SIG-M5 (cell line): ENCODE data around the gene PLXNA3.

ENCODE experiments used
- DNase-seq: peaks from one replicate; lab custom pipeline; 2025; lab: John Stamatoyannopoulos, UW

Gene PLXNA3

DNA sequence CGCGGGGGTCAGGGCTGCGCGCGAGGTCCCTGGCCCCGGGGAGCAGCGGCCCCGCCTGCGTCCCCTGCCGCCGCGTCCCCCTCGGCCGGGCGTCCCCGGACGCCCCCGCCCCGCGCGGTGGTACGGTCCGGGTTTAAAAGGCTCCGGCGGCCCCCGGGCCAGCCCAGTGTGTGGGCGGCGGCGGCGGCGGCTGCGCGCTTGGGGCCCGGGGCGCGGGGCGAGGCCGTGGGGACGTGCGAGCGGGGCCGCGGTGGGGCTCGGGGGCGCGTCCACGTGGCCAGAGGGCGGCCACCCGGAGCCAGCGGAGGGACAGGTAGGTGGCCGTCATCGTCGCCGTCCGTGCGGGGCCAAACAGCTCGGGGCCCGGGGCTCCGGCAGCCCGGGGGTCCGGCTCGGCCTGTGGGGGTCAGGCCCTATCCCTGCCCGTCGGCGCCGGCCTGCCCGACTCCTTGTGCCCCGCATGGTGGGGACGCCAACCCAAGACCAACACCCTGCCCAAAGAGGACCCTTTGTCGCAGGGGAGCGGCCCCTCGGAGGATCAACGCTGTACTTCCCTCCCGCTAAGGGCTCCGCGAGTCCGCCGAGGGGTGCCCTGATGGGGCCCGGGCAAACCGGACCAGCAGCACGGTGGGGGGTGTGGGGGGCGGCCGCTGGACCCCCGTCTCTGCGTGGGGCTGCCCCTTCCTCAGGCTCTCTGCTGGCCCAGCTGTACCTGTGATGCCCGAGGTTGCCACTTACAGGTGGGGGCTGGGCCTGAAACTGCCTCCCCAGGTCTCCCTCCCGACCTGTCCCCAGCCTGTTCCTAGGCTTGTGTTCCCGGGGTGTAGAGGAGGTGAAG lies at the start of gene PLXNA3:
PLXNA3 (plus strand) TSS at position 166 of the 838 bp plus-strand sequence. CDS start 1,903 bp downstream, outside the sequence.
- no peak for DNase-seq

DNA sequence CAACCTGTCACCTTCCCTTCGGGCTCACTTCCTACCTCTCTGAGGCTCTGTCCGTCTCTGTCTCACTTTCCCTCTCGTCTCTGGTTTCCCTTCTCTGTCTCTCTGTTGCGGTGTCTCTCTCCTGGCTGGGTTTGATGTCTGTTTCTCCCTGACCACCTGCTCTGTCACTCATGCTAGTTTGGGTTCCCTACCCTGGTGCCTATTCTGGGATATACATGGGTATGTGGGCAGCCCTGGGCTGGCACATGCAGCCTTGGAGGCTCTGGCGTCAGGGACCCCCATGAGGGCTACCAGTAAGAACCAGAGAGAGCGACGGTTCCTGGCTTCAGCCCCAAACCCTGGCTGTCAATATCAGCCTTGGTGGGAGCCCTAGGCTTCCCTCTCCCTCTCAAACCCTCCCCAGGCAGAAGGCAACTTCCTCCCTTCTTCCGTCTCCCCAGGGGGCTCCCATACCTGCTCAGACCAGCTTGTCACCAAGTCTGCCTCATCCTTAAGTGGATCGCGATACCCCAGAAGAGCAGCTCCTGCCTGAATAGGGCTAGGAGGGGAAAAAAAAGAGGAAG lies 49.3 kb upstream of the PLXNA3 start:
- no peak for DNase-seq

DNA sequence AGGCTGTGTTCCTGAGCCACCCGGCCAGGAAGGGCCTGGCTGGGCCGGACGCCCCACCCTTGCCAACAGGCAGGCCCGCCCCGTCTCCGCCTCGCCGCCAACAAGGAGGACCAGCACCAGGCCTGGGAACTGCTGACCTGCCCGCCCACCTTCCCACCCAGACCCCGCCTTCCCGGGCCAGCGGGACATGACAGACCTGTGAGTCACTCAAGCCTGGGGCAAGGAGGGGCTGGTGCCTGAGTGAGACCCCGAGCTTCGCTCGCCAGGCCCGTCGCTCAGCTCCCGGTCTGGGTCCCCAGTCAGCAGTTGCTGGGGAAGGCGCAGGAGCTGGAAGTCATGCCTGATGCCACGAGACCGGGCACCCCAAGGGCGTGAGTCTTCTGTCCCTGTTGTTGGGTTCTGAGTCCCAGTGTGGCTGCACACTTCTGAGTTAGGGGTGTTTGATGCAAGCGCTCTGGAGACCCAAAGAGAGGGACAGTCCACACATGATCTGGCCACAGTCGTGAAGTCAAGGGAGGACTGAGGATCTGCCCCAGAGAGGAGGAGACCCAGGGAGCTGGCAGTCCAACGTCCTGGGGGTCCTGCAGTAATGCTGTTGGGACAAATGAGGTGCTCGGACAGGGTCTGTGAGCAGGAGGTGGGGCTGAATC lies 48.7 kb upstream of the PLXNA3 start, which contains the start of gene DNASE1L1:
DNASE1L1 (minus strand) TSS at position 33 of the 650 bp plus-strand sequence. CDS start 3,686 bp downstream, outside the sequence.
- DNase-seq: no peak

DNA sequence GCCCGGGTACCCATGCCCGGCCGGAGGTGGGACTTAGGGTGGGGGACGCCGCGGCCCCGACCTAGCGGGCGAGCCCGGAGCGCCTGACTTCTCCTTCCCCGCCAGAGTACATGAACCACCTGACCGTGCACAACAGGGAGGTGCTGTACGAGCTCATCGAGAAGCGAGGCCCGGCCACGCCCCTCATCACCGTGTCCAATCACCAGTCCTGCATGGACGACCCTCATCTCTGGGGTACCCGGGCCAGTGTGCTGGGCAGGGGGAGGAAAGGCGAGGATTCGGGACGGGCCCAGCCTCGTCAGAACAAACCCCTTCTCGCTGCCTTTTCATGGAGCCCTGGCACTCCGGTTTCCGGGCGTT lies 46.1 kb upstream of the PLXNA3 start:
- DNase-seq: no peak

DNA sequence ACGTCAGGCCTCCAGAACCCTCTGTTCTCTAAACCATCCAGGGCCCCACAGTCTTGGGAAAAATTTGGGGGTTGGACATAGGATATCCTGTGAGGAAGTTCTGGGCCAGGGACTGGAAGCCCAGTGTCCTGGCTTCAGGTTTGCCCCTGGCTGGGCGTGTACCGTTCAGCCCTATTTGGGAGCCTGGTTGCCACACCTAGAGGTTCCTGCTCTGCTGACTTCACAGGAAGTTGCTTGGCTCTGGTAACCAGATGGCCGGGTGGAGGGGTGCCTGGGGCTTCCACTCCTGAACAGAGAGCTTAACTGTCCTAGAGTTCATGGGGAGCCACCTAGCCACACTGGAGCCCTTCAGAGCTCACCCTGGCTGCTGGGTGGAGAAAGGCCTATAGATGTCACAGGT lies 45.6 kb upstream of the PLXNA3 start:
- no peak for DNase-seq

DNA sequence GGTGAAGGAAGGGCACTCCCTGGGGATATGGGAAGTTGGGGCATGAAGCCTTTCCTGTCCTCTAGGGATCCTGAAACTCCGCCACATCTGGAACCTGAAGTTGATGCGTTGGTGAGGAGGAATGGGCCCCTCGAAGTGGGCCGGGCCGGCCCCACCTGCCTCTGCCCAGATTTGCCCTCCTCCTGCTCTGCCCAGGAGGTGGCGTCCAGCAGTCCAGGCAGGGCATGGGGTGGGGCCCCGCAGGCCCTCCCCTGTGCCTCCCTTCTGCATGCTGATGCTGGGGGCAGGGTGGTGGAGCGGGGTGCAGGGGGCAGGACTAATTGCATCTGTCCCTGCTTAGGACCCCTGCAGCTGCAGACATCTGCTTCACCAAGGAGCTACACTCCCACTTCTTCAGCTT lies 44.9 kb upstream of the PLXNA3 start:
- DNase-seq: no peak

DNA sequence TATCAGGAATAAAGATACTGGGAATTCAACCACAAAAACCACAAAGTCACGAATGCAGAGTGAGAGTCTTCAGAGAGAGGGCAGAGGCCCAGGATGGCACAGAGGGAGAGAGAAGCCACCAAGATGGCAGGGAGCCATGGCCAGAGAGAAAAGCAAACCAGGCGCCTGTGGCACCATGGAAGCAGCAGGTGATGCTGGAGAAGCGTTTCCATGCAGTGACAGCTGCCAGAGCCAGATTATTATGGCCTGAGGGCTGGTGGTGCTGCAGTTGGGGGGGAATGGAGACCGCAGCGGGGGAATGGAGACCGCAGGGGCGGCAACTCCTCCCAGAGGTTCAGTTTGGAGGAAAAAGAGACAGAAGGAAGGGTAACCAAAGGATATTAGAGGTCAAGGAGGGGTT lies 40.9 kb upstream of the PLXNA3 start:
- DNase-seq: no peak

DNA sequence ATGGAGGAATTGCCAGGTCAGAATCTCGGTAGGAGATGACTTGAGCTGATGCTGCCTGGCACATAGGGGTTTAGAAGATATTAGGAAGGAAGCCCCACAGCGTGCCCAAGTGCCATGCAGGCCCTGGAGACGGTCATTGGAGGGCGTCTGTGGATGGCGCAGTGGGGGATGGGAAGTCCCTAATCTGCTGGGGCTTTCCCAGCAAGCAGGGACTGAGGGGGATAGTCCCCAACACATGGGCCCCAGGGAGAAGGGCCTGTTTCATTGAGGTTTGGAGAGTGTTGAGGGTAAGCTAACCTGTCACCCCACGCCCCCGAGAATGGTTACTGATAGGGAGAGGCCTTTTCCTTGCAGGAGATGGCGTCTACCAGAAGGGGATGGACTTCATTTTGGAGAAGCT lies 38.9 kb upstream of the PLXNA3 start:
- DNase-seq: no peak

DNA sequence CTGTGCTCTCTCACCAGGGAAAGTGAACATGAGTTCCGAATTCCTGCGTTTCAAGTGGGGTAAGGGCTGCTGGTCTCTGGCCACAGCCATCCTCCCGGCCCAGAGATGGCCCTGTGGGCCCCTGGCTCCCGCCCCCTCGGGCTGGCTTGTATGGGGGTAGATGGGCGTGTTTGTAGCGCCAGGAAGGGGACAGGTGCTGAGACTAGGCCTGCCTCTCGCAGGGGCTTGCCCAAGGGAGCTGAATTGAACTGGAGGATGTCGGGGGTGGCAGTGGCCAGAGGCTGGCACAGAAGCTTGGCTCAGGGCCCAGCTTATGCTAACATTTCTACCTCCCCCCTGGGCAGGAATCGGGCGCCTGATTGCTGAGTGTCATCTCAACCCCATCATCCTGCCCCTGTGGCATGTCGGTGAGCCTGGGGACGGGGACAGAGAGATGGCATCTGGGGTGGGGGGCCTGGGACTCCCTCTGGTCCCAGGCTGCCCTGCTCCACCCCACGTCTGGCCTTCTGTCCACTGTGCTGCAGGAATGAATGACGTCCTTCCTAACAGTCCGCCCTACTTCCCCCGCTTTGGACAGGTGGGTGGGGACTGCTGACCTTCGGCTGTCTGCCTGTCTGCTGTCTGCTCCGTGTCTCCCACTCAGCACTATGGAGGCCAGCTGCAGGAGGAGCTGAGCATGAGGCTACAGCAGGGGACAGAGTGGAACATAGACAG lies 38.2 kb upstream of the PLXNA3 start:
- no peak for DNase-seq

DNA sequence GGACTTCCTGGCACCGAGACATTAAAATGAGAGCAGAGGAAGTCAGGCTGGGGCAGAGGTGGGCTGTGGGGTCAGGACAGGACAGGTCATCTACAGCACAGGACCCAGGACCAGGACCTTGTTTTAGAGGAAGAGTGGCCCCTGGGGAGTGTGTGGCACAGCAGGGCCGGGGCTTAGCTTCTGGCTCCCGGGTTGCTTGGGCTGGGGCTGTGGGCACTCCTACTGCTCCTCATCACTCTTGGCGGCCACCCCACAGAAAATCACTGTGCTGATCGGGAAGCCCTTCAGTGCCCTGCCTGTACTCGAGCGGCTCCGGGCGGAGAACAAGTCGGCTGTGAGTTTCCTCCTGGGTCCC lies 37.7 kb upstream of the PLXNA3 start:
- no peak for DNase-seq

DNA sequence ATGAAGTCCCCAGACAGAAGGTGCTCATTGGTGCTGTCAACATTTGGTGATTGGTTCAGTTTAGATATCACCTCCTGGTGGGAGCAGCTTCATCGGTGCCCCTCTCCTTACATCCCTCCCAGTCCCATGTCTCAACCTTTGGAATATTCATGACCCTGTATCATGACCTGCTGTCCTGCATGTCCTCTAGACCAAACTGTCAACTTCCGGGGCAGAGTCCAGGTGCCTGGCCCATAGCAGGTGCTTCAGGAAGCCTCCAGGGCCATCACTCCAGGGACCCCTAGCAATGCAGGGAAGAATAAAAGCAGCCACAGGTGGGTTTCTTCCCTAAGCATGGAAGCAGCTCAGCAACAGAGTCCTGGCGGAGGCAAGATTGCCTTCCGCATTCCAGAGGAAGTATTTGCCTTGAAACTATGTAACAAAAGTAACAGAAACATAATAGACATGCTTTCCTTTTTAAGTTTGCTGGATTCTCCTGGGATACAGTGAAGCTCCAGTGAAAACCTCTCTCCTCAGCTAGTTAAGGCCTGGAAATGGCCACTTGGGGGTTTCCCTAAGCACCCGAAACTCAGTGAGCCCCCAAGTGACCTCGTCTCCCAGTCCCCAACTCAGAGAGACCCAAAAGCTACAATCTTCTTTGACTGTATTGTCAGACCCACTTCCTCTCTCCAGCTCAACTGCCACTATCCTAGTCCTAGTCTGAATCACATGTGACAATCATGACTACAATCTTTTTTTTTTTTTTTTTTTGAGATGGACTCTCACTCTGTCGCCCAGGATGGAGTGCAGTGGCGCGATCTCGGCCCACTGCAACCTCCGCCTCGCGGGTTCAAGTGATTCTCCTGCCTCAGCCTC lies 30.9 kb upstream of the PLXNA3 start:
- peak; percentile 1 for DNase-seq

DNA sequence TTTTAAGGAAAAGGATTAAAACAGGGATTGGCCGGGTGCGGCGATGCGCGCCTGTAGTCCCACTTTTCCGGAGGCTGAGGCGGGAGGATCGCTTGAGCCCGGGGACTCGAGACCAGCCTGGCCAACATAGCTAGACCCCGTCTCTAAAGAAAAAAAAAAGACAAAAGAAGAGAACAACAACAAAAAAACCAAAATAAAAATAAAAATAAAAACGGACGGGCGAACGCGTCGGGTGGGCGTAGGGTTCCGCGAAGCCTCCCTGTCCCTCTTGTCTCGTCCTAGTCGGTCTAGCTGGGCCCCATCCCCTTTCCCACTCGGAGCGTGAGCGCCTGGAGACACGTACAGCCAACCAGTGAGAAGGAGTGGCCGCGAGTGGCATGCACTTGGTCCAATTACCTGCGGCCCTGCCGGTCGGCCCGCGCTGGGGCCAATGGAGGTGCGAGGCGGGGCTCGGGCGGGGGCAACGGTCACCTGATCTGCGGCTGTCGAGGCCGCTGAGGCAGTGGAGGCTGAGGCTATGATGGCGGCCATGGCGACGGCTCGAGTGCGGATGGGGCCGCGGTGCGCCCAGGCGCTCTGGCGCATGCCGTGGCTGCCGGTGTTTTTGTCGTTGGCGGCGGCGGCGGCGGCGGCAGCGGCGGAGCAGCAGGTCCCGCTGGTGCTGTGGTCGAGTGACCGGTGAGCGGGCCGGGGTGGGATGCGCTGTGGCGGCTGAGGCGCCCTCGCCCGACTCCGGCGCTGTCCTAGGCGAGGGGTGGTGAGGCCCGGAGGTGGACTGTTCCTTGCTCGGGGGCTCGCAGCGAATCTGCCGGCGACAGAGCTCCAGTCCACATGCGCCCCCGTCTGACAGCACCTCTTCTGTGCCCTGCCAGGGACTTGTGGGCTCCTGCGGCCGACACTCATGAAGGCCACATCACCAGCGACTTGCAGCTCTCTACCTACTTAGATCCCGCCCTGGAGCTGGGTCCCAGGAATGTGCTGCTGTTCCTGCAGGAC lies 29.6 kb upstream of the PLXNA3 start, which contains the start of gene ATP6AP1:
ATP6AP1 (plus strand) TSS at position 502 of the 996 bp plus-strand sequence; CDS start at position 518, 16 bp downstream.
- DNase-seq: peak; percentile 55

DNA sequence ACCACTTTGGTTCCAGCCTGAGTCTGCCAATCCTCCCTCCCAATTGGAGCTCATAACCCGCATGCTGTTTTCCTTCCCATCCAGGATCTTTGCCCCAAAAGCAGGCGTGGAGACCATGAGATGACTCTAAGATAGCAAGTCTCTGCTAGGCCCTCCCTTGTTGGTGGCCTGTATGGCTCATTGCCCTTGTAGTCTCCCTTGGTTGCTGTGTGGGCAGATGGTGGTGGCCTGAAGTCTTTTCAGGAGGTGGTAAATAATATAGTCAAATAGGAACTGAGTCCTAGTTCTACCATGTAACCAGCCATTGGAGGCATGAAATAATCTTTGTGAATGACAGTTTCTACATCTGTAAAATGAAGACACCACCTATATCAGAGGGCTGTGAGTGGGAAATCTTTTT lies 28.4 kb upstream of the PLXNA3 start:
- no peak for DNase-seq

DNA sequence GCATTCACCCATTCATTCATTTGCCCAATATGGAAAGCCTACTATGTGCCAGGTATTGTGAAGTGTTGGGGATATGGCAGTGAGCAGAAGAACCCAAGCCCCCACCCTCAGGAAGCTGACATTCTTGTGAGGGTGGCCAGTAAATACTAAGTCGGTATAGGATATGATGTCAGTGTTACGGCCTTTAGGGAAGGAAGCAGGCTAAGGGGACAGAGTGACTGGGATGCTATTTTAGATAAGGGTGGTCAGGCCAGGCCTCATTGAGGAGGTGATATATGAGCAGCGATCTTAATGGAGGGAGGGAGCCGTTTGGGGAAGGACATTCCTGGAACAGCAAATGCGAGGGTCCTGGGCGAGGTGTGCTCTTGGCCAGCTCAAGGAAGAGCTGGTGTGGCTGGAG lies 27.6 kb upstream of the PLXNA3 start:
- no peak for DNase-seq

DNA sequence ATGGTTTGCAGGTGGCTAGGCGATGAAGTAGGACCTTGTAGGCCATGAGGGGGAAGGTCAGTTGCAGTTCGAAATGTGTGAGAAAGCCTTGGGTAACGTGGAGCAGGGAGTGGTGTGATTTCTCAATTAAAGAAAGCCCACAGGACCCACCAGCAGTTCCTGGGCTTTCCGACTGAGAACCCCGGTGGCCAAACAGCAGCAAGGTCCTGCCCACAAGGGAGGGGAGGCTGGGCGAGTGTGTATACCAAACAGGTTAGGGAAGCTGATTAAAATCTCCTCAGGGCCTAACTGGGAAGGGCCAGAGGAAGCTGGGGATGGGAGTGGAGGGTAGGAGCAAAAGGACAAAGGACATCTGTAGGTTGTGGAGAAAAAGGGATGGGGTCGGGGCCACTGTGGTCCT lies 27.2 kb upstream of the PLXNA3 start:
- DNase-seq: no peak

DNA sequence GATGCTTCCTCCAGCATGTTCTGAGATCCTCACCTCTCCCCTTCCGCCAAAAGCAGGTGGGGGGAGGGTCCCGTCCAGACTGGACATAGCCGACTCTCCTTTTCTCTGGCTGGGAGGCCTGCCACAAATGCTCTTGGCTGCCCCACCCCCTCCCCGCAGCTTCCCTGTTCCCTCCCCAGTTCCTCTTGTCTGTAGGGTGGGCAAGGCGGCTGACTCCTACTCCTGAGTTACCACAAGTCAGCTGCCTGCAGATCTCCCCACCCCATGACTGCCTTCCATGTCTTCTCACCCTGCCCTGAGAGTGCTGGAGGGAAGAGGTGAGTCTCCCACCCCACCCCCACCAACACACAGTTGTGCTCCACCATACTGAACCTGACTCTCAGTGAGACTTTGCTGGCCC lies 26.7 kb upstream of the PLXNA3 start:
- DNase-seq: no peak

DNA sequence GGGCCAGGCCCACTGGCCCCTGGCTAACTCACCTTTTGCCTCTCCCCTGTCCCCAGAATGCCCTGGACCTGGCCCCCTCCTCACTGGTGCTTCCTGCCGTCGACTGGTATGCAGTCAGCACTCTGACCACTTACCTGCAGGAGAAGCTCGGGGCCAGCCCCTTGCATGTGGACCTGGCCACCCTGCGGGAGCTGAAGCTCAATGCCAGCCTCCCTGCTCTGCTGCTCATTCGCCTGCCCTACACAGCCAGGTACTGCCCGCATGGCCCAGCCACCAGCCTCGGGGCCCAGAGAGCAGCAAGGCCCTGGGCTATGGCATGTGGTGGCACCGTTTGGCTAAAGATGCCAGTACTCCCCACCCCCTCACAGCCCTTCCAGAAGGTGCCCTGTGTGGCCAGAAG lies 25.9 kb upstream of the PLXNA3 start:
- no peak for DNase-seq

DNA sequence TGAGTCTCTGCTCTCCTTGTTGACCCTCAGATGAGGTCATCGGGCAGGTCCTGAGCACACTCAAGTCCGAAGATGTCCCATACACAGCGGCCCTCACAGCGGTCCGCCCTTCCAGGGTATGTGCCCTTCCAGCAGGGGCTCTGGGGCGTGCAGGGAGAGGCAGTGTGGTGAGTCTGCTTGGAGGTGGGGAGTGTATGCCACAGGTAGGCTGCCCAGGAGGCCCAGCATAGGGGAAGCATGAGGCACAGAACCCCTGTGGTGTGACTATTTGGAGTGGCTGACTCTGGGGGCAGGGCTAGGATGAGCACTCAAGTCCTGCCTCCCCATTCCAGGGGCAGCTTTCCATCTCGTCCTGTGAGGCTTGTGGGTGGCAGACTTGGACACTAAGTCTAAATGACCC lies 24.5 kb upstream of the PLXNA3 start:
- DNase-seq: no peak

DNA sequence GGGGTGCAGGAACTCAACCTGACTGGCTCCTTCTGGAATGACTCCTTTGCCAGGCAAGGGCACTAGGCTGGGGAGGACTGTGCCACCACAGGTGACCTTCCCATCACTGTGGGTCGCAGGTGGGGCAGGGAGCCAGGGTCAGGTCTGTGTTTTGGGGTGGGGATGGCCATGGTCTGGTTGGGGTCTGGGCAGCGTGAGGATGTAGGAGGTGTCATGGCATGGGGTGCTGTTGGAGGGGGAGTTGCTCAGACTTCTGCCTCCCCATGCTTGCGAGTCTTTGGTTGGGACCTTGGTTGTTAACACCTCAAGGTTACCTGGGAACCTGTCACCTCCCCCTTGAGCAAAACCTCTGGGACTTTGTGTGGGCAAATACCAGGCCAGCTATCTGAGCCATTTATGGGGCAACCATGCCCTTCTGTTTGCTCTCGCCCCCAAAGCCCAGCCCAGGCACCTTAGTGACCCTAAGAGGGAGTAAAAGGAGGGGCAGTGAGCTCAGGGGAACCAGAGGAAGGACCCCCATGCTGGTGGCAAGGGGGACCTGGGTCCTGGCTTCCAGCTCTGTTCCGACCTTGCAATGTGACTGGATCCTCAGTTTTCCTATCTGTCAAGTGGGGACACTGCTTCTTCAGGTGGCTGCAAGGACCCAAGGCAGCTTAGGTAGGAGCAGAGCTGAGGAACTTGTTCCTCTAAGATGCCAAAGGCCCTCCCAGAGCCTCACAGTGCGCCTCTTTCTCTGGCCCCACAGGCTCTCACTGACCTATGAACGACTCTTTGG lies 23.5 kb upstream of the PLXNA3 start:
- no peak for DNase-seq
